ENCODE results near the gene GRIP1. TPM values are rescaled to one million over a fixed set of nuclear protein-coding genes. Genes with fewer than 3 reads are reported as not detected.

Gene GRIP1
- total RNA-seq, 3 donors from 2014 or later: 6.6 to 22.8 (median 12.8) TPM

DNA sequence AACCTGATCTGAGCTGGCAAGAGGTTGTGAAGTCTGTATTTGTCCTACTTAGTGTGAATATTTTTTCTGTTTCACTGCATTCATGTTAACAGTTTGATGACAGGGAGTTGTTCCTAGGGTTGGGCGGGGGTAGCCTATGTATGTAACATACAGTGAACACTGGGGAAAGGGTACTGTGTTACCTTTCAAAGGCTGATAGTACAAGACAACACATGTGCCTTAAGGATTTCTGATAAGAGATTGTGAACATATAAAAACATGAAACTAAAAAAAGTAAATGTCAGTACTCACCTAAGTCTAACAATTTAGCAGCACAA, 30.5 kb upstream of the GRIP1 start:
- Histone ChIP-seq H3K4me3 (no peak overlapping the region), H3K4me1 (ENCODE audit: low read depth) (no peaks in the 10 kb centered on the region), H3K9me3 (no peaks in the 10 kb centered on the region), H3K36me3 (ENCODE audit: low read depth) (no peaks in the 10 kb centered on the region)
- TF ChIP-seq, protein P1, sequence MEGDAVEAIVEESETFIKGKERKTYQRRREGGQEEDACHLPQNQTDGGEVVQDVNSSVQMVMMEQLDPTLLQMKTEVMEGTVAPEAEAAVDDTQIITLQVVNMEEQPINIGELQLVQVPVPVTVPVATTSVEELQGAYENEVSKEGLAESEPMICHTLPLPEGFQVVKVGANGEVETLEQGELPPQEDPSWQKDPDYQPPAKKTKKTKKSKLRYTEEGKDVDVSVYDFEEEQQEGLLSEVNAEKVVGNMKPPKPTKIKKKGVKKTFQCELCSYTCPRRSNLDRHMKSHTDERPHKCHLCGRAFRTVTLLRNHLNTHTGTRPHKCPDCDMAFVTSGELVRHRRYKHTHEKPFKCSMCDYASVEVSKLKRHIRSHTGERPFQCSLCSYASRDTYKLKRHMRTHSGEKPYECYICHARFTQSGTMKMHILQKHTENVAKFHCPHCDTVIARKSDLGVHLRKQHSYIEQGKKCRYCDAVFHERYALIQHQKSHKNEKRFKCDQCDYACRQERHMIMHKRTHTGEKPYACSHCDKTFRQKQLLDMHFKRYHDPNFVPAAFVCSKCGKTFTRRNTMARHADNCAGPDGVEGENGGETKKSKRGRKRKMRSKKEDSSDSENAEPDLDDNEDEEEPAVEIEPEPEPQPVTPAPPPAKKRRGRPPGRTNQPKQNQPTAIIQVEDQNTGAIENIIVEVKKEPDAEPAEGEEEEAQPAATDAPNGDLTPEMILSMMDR (IDR thresholded peaks at IDR 0.05): no peak
- intact Hi-C loops (cut with DNase I, micrococcal nuclease): no loop called here
- no peak for DNase-seq
- ATAC-seq: no peak

DNA sequence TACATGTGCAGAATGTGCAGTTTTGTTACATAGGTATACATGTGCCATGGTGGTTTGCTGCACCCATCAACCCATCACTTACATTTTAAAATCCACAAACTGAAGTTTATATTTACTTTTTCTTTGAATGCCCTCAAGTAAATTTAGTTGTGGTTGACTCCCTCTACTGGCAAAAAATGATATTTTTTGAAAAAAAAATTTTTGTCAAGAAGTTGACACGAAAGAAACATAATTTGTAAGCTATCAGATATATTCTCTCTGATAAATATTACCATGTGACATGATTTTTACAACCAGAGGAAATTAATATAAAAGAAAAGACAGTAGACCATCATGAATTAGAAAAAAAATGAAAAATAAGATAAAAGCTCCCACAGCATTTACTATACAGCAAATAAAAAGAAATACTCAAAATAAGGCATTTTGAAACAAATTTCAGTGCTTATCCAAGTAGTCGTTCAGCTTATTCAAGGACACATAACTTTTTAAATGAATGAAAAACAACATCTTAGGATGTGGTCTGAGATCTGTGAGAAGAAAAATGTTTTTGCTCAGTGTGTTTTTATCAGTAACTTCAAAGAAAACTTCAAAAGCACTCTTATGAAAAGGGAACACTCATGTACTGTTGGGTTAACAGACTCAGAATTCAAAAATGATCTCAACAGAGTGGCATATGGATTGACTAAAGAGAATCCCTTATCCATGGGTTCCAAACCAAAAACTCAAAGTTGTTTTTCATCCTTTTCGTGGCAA, 30.0 kb upstream of the GRIP1 start:
- H3K36me3 ChIP-seq (ENCODE audit: low read depth): no peaks in the 10 kb centered on the region
- intact Hi-C loops (cut with DNase I, micrococcal nuclease): no loop called here
- DNase-seq (no peak), ATAC-seq (no peak)
- no peaks in the 10 kb centered on the region for H3K4me1 ChIP-seq (ENCODE audit: low read depth)
- H3K9me3 ChIP-seq: no peaks in the 10 kb centered on the region
- TF ChIP-seq, protein P1 (IDR thresholded peaks at IDR 0.05): no peak
- H3K4me3 ChIP-seq: no peak overlapping the region

DNA sequence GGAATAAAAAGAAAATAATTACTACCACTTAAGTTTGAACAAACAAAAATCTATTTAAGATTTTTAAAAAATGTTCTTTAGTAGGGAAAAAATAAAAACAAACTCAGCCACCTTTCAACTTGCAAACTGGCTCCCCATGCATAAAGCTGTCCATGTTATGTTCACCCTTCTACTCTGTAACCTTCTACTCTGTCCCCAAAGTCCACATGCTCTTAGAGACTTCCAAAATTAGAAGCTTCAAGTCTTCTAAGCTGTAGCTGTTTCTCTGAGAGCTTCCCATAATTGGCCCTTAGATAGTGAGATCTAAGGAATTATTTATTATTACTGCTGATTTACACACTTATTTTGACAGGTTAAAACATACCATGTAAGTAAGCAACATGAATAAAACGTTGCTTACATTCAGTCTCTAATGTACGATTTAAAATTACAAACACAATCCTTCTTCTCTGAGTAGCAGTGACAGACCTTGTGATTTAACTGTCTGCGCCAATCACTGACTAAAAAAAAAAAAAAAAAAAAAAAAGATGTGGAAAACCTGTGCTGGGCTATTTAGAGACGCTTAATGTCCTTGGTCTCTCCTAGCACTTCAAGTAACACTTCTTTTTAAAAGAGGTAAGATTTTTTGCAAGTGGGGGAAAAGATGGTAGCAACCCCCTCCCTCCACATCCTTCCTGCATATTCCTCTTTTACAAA, 28.3 kb upstream of the GRIP1 start:
- Histone ChIP-seq H3K4me3 (no peak overlapping the region), H3K36me3 (ENCODE audit: low read depth) (no peaks in the 10 kb centered on the region), H3K4me1 (ENCODE audit: low read depth) (no peaks in the 10 kb centered on the region), H3K9me3 (no peaks in the 10 kb centered on the region)
- TF ChIP-seq, protein P1 (IDR thresholded peaks at IDR 0.05): no peak
- ATAC-seq: no peak
- intact Hi-C loops (cut with DNase I, micrococcal nuclease): no loop called here
- DNase-seq: no peak

DNA sequence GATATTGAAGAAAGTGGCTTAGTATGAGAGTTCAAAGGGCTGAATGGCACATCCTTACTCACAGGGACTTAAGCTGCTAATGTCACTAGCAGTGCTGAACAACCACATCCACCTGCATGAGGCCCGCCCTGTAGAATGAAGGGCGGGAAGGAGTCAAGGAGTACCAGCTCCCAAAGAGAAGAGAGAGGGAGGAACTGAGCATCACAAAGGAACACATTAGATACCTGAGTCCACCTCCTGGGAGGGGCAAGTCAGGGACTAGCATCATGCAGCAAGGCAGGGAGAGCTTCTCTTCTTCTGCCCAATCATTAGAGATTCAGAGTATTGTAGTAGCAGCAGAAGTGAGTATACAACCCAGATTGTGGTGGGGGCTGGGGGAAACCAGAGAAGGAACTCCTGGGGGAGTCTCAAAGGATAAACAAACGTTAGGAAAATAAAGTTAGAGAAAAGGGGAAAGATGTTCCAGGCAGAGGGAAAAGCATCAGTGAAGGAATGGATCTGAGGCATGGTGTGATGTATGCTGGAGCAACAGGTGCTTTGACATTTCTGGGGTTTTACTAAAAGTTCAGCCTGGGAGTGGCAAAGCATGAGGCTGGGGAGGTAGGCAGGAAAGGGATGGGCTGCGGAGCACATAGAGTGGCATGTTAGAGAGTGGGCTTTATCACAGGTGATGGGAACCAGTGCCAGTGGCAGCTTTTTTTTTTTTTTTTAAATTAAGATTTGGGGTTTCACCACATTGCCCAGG, 21.0 kb upstream of the GRIP1 start:
- TF ChIP-seq, protein P1 (IDR thresholded peaks at IDR 0.05): no peak
- no peak overlapping the region for H3K4me3 ChIP-seq
- no peaks in the 10 kb centered on the region for H3K4me1 ChIP-seq (ENCODE audit: low read depth)
- no peaks in the 10 kb centered on the region for H3K9me3 ChIP-seq
- ATAC-seq (no peak), DNase-seq (no peak)
- no peaks in the 10 kb centered on the region for H3K36me3 ChIP-seq (ENCODE audit: low read depth)
- intact Hi-C loops (cut with DNase I, micrococcal nuclease): loop anchor here in 1 of 2 donors (10.0 kb wide), 1 partner anchor 425 kb away; no protein-coding TSS in a partner anchor

DNA sequence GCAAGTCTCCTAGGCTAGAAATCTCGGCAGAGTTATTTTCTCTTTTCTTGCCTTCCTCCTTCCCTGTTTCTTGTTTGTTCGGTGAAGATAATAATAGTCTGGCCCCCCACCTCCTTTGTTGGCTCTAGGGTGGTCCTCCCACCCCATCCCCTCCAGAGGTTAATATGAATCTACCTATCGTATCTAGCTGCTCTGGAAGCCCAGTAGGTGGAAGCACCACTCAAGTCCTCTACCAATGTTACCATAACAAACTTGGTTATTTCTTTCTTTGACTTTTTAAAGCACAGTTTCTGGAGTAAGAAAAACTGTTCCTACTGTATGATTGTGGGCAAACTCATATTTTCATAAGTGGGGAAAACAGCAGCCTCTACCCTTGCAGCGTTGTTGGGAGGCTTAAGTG, 19.7 kb upstream of the GRIP1 start:
- Histone ChIP-seq H3K9me3 (no peaks in the 10 kb centered on the region), H3K4me1 (ENCODE audit: low read depth) (no peaks in the 10 kb centered on the region), H3K4me3 (no peak overlapping the region), H3K36me3 (ENCODE audit: low read depth) (no peaks in the 10 kb centered on the region)
- intact Hi-C loops (cut with DNase I, micrococcal nuclease): loop anchor here in 1 of 2 donors (10.0 kb wide), 1 partner anchor 424 kb away; no protein-coding TSS in a partner anchor
- DNase-seq: no peak
- ATAC-seq: no peak
- TF ChIP-seq, protein P1 (IDR thresholded peaks at IDR 0.05): no peak
